Right atrium auricular region (tissue), 2 donors: ENCODE results near the gene CANX. TPM values are rescaled to one million over a fixed set of nuclear protein-coding genes. Genes with fewer than 3 reads are reported as not detected.

ENCODE experiments used
- DNase-seq: peaks from one replicate; pipeline ENCODE4 v3.0.0-alpha.2; 2019; ENCODE audit warnings: low spot score
- H3K27ac ChIP-seq, 2 donors: fragments of 200-600 bp; sonication (generic); 1 replicate in 1 of 2; 2 replicates in 1 of 2; pipeline ENCODE4 v1.5.1; 2016 to 2019
- H3K27me3 ChIP-seq, 2 donors: fragments of 200-600 bp; sonication (generic); one replicate each; pipeline versions ENCODE4 v1.5.1 to v1.6.0; 2017 to 2019
- H3K36me3 ChIP-seq: fragments of 200-600 bp; sonication (generic); one replicate; pipeline ENCODE4 v1.5.1; 2016
- H3K4me1 ChIP-seq, 2 donors: fragments of 200-600 bp; sonication (generic); one replicate each; pipeline versions ENCODE4 v1.5.1 to v1.6.0; 2017 to 2019
- H3K4me3 ChIP-seq, 2 donors: fragments of 200-600 bp; sonication (generic); 1 replicate in 1 of 2; 2 replicates in 1 of 2; pipeline ENCODE4 v1.5.1; 2017 to 2019; ENCODE audit warnings: mild to moderate bottlenecking in 1 of 2, moderate library complexity in 1 of 2
- H3K9me3 ChIP-seq, 2 donors: fragments of 200-600 bp; sonication (generic); one replicate each; pipeline ENCODE4 v1.5.1; 2019
- total RNA-seq, 2 donors: library from RNA; depleted of rRNA; stranded (reverse); fragments of >200 nt; gene quantifications; one replicate each; pipeline ENCODE4 v1.1.0, GENCODE V29; 2016
- TF ChIP-seq, protein P1 (sequence below), 2 donors: fragments of 200-600 bp; sonication (generic); IDR thresholded peaks; one replicate each; pipeline ENCODE4 v1.5.1; 2019; ENCODE audit warnings: antibody characterized with exemption in 2 of 2

The CANX gene
- total RNA-seq, 2 donors from 2014 or later, result 288 to 297 TPM

DNA sequence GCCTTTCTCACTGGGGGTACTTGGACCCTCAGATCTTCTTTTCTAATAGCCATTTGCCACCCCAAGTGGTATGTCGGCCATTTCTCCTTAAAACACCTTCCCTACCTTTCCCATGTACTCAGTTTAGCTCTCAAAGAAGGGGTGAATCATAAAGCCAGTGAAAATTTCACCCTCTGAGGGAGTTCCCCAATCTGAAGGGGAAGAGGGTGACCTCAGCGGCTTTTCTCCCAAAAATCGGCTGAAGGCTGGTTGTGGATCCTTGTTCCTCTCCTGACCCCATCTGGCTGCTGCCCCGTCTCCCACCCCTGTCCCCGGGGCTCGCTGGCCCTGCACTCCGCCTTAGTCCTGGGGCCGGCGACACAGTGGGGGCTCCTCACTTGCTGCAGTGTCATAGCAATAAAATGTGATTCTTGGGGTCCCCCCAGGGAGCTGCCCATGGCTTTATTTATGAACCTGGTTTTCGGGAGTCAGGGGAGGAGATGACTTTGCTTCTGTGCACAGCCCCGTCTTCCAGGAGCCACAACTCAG is 77.7 kb downstream of the CANX start:
- no peak overlapping the region for H3K4me3 ChIP-seq
- H3K27ac ChIP-seq, result no peak overlapping the region
- H3K9me3 ChIP-seq, result no peaks in the 10 kb centered on the region
- DNase-seq, result no peak
- no peaks in the 10 kb centered on the region for H3K27me3 ChIP-seq
- H3K36me3 ChIP-seq, result peaks cover 66% of the 10 kb centered on the region
- TF ChIP-seq, protein P1, sequence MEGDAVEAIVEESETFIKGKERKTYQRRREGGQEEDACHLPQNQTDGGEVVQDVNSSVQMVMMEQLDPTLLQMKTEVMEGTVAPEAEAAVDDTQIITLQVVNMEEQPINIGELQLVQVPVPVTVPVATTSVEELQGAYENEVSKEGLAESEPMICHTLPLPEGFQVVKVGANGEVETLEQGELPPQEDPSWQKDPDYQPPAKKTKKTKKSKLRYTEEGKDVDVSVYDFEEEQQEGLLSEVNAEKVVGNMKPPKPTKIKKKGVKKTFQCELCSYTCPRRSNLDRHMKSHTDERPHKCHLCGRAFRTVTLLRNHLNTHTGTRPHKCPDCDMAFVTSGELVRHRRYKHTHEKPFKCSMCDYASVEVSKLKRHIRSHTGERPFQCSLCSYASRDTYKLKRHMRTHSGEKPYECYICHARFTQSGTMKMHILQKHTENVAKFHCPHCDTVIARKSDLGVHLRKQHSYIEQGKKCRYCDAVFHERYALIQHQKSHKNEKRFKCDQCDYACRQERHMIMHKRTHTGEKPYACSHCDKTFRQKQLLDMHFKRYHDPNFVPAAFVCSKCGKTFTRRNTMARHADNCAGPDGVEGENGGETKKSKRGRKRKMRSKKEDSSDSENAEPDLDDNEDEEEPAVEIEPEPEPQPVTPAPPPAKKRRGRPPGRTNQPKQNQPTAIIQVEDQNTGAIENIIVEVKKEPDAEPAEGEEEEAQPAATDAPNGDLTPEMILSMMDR (IDR thresholded peaks at IDR 0.05), result no peak
- no peaks in the 10 kb centered on the region for H3K4me1 ChIP-seq

DNA sequence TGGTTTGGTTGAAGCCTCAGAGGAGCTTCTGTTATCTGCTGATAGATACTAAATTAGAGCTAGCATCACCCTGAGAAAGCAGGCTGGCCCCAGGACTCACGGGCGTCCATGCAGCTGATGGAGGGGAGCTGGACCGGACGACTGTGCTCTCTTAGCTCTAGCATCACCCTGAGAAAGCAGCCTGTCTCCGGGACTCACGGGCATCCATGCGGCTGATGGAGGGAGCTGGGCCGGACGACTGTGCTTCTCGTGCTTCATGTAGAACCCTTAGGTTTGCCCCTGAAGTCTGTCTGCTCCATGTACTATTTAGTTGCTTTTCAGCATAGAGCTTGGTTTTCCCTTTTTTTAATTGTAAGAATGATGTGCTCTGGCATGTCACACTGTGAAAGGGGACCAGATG is 78.7 kb downstream of the CANX start:
- no peak overlapping the region for H3K27ac ChIP-seq
- DNase-seq, result no peak
- H3K36me3 ChIP-seq, result peaks cover 56% of the 10 kb centered on the region
- H3K9me3 ChIP-seq, result no peaks in the 10 kb centered on the region
- no peaks in the 10 kb centered on the region for H3K4me1 ChIP-seq
- TF ChIP-seq, protein P1 (IDR thresholded peaks at IDR 0.05), result no peak
- no peaks in the 10 kb centered on the region for H3K27me3 ChIP-seq
- no peak overlapping the region for H3K4me3 ChIP-seq

DNA sequence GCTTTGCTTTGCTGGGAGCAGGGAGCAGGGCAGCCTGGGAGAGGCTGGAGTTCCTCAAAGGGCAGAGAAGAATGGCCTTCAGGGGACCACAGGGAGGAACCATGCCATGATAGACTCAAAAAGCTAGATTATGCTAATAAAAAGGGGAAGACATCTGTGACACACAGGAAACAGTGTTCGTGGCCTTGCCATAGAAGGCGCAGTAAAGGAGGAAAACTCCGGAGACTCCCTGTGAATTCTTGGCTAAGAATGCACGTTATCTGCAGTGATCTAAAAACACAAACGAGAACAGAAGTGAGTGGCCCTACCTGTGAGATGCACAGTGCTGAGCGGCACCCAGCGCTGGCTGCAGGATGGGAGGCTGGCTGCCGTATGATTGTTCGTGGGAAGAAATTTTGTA is 79.1 kb downstream of the CANX start:
- Histone ChIP-seq H3K27ac (no peak overlapping the region), H3K9me3 (no peaks in the 10 kb centered on the region), H3K36me3 (peaks cover 51% of the 10 kb centered on the region), H3K4me1 (no peaks in the 10 kb centered on the region), H3K4me3 (no peak overlapping the region), H3K27me3 (no peaks in the 10 kb centered on the region)
- no peak for DNase-seq
- TF ChIP-seq, protein P1 (IDR thresholded peaks at IDR 0.05), result no peak

DNA sequence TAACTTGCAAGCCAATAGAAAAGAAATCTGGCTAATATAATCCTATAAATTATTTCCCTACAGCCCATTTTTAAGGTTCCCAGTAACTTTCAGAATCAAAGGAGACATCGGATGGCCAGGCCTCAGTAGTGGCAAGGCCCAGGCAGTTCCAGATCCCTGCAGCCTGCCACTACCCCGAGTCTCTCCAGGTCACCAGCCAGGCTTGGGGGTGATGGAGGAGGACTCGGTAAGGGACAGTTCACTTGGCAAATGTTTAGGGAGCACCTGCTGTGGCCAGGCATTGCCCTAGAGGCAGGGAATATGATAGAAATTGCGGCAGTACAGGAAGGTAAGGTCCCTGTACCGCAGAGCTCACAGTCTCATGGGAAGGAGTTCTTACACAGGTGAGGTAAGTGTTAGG is 79.8 kb downstream of the CANX start:
- TF ChIP-seq, protein P1 (IDR thresholded peaks at IDR 0.05), result no peak
- H3K36me3 ChIP-seq, result peaks cover 44% of the 10 kb centered on the region

DNA sequence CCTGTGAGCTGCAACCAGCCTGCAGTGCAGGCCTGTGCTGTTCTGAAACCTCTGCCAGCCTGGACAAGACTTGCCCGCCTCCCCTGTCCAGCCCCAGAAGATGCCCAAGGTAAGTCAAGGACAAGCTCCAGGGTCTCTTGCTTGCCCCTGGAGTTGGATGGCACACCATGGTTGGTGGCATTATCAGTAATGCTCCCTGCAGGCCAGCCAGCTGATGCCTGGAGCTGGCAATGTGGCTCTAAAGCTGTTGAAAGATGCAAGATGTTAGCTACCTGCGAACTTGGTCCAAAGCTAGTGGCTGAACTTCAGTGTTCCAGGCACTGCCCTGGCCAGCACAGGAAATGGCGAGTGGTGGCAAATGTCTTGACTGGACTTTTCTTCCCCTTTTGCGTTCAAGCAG is 81.1 kb downstream of the CANX start:
- Histone ChIP-seq H3K27me3 (no peaks in the 10 kb centered on the region), H3K4me1 (no peaks in the 10 kb centered on the region), H3K27ac (no peak overlapping the region), H3K9me3 (no peaks in the 10 kb centered on the region), H3K4me3 (no peak overlapping the region), H3K36me3 (peaks cover 32% of the 10 kb centered on the region)
- TF ChIP-seq, protein P1 (IDR thresholded peaks at IDR 0.05), result no peak
- DNase-seq, result no peak

More for the DNA sequence above, 79.8 kb downstream of the CANX start:
- no peak overlapping the region for H3K4me3 ChIP-seq
- H3K27me3 ChIP-seq, result no peaks in the 10 kb centered on the region
- no peaks in the 10 kb centered on the region for H3K4me1 ChIP-seq
- no peak overlapping the region for H3K27ac ChIP-seq
- no peak for DNase-seq
- H3K9me3 ChIP-seq, result no peaks in the 10 kb centered on the region

DNA sequence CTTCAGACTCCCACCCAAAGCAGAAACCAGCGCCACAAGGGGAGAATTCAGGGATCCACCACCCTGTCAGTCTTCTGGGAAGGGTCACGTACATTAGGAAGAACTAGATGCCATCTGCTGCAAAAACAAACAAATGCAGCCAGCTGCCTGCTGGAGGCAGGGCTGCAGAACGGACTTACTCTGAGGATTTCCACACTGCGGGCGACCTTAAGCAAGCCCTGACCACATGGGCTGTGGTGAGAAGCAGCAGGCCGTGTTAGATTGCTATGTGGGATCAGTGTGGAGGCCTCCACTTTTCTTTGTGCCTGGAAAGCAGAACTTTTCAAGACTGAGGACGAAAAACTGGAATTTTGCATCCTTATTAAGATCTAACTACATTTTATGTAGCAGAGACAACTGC is 81.6 kb downstream of the CANX start:
- no peaks in the 10 kb centered on the region for H3K9me3 ChIP-seq
- no peaks in the 10 kb centered on the region for H3K27me3 ChIP-seq
- H3K4me3 ChIP-seq, result no peak overlapping the region
- DNase-seq, result no peak
- H3K36me3 ChIP-seq, result peaks cover 28% of the 10 kb centered on the region
- TF ChIP-seq, protein P1 (IDR thresholded peaks at IDR 0.05), result no peak
- H3K27ac ChIP-seq, result no peak overlapping the region
- H3K4me1 ChIP-seq, result no peaks in the 10 kb centered on the region
